Esophagus (tissue), 2 donors: ENCODE data around the gene PLXNA2. TPM values are rescaled to one million over a fixed set of nuclear protein-coding genes. Genes with fewer than 3 reads are reported as not detected.

Experiments used
- H3K27ac ChIP-seq, 2 donors: one replicate each; pipeline ENCODE4 v1.5.1; 2013; ENCODE audit warnings: low read depth in 2 of 2, mild to moderate bottlenecking in 2 of 2, inconsistent platforms in 1 of 2, low read length in 1 of 2, moderate library complexity in 1 of 2
- H3K27me3 ChIP-seq, 2 donors: one replicate each; pipeline ENCODE4 v1.6.1; 2013; ENCODE audit warnings: low read length in 2 of 2, control low read depth in 1 of 2, mild to moderate bottlenecking in 1 of 2; ENCODE audit not compliant: insufficient read depth in 2 of 2, control insufficient read depth in 1 of 2
- H3K36me3 ChIP-seq, 2 donors: one replicate each; pipeline ENCODE4 v1.6.1; 2013; ENCODE audit warnings: low read length in 1 of 2; ENCODE audit not compliant: control insufficient read depth in 2 of 2, insufficient read depth in 2 of 2
- H3K4me1 ChIP-seq, 2 donors: one replicate each; pipeline ENCODE4 v1.6.1; 2013; ENCODE audit warnings: low read length in 1 of 2; ENCODE audit not compliant: control insufficient read depth in 2 of 2, insufficient read depth in 2 of 2
- H3K4me3 ChIP-seq, 2 donors: one replicate each; pipeline ENCODE4 v1.5.1; 2013; ENCODE audit warnings: low read length in 2 of 2, mild to moderate bottlenecking in 2 of 2, low read depth in 1 of 2, moderate library complexity in 1 of 2
- H3K9me3 ChIP-seq, 2 donors: one replicate each; pipeline ENCODE4 v1.6.1; 2013; ENCODE audit warnings: mild to moderate bottlenecking in 2 of 2, low read depth in 1 of 2, low read length in 1 of 2, moderate library complexity in 1 of 2; ENCODE audit not compliant: control insufficient read depth in 2 of 2, insufficient read depth in 1 of 2
- WGBS, 2 donors: extraction: QIAGEN DNeasy Blood & Tissue Kit; methylation state at CpG; one replicate each; pipeline ENCODE4 v1.1.7; 2013; 5-methylcytosine and 5-hydroxymethylcytosine counted together
- polyA plus RNA-seq, 2 donors: library from polyadenylated mRNA; stranded (reverse); fragments of 200-250 nt; gene quantifications; one replicate each; pipeline ENCODE4 v1.2.3, GENCODE V29; 2013
- donor health status: healthy with polysubstance abuse.
- donor health status: Bipolar disorder and iron deficiency.

The PLXNA2 gene
- polyA plus RNA-seq, 2 donors = 12.6 to 25.5 TPM

DNA sequence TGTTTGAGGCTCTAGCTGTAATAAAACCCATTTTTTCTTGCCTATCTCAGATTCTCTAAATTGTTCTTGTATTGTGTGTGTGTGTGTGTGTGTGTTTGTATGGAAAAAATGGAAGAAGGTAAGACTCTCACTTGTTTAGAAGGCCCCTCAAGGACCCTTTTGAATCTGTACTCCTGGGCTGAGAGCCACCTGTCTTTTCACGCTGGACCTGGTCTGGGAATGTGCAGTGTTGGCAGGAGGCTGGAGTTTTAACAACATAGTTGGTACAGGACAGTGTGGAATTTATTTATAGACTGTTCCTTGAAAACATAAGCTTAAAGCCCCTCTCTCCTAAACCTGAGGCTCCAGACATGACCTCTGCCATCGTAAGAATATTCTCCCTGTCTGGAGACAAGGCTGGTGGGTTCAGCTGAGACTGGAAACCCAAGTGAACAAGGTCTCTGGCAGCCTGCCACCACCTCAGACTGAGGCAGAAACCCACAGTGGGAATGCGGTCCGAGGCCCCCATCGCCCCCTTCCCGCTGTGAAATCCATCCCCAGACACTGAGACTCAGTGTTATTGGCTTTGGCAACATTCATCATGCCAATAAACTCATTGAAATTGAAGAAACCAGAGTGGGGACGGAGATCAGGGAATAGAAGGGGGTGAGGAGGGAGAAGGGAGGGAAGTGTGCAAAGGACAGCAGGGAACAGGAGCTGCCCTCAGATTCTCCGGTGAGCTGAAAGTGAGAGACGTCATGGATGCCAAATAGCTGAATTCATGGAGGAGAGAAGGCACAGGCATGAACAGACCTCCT lies 24.6 kb upstream of the PLXNA2 start:
- Histone ChIP-seq H3K9me3 (no peaks in the 10 kb centered on the region), H3K27ac (no peak overlapping the region), H3K27me3 (peaks cover 0 to 4% of the 10 kb centered on the region in 2 donors), H3K36me3 (no peaks in the 10 kb centered on the region), H3K4me3 (no peak overlapping the region), H3K4me1 (no peaks in the 10 kb centered on the region)
- WGBS, 2 donors = 76 to 77% methylated on average over 9 of the region's 9 CpGs

DNA sequence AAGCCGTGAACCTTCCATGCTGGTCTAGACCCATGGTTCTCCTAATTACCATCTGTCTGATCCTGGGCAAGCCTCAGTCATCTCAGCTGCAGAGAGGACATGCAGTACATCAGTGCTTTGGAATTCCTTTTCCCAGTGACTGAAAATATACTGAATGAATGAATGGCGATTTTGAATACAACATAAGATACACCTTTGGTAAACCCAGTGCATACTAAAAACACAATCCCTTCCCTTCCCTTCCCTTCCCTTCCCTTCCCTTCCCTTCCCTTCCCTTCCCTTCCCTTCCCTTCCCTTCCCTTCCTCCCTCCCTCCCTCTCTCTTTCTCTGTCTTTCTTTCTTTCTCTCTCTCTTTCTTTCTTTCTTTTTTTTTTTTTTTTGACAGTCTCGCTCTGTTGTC lies 21.3 kb upstream of the PLXNA2 start:
- no peaks in the 10 kb centered on the region for H3K36me3 ChIP-seq
- no peak overlapping the region for H3K4me3 ChIP-seq
- H3K27me3 ChIP-seq = peaks cover 0 to 4% of the 10 kb centered on the region in 2 donors
- H3K9me3 ChIP-seq = no peaks in the 10 kb centered on the region
- 87 to 92% methylated on average over 3 of the region's 3 CpGs for WGBS, 2 donors
- H3K4me1 ChIP-seq = no peaks in the 10 kb centered on the region
- H3K27ac ChIP-seq = no peak overlapping the region

DNA sequence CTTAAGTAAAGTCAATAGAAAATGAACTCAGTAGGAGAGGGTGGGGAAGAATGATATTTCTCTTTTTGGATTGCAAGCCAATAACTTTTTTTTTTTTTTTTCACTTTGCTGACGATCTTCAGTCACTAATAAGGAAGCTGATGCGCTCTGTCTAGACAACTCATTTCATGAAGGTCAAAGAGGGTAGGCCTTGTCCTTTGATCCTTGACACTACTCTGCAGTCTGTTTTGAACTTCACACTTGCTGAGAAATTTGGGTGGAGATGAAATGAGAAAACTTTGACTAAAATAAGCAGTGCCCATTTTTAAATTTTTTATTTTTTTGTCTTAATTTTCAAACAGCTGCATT lies 20.9 kb upstream of the PLXNA2 start:
- no peaks in the 10 kb centered on the region for H3K36me3 ChIP-seq
- 56 to 66% methylated on average over 2 of the region's 2 CpGs for WGBS, 2 donors
- no peak overlapping the region for H3K4me3 ChIP-seq
- peaks cover 0 to 4% of the 10 kb centered on the region in 2 donors for H3K27me3 ChIP-seq
- H3K4me1 ChIP-seq = no peaks in the 10 kb centered on the region
- H3K9me3 ChIP-seq = no peaks in the 10 kb centered on the region
- H3K27ac ChIP-seq = no peak overlapping the region

DNA sequence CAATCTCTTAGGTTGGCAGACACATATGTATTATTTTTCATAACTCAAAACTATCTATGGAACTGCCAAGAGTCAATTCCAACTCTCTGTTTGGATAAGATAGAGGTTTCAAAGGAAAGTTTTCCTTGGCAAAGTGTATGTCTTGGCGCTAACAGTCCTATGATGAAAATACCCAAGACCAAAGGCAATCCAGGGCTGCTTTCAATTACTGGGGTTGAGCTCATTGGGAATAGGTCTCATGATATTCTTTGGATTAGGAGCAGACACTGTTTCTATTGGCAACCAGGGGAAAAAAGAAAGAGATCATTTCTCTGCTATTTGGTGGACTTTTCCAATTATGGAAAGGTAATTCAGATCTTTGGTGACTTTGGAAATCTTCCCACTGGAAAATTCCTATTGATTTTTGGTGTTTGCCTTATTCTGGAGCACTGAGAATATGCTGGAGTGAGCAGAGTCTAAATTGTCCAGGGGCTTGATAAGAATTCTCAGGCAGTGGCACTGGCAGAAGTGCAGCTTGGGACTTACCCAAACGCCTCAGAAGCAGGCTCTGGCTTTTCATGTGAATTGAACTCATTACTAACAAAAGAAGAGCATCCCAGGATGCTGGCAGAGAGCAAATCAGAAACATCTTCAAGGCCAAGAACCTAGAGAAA lies 20.4 kb upstream of the PLXNA2 start:
- Histone ChIP-seq H3K4me3 (no peak overlapping the region), H3K36me3 (no peaks in the 10 kb centered on the region), H3K9me3 (no peaks in the 10 kb centered on the region), H3K27ac (no peak overlapping the region), H3K4me1 (no peaks in the 10 kb centered on the region), H3K27me3 (peaks cover 0 to 4% of the 10 kb centered on the region in 2 donors)
- WGBS, 2 donors = 40 to 43% methylated on average over 2 of the region's 2 CpGs

- no peaks in the 10 kb centered on the region for H3K4me1 ChIP-seq
- no peak overlapping the region for H3K4me3 ChIP-seq
- H3K27me3 ChIP-seq = peaks cover 0 to 2% of the 10 kb centered on the region in 2 donors
- no peak overlapping the region for H3K27ac ChIP-seq
- H3K36me3 ChIP-seq = no peaks in the 10 kb centered on the region
- H3K9me3 ChIP-seq = no peaks in the 10 kb centered on the region
- WGBS, 2 donors = 63 to 65% methylated on average over 4 of the region's 4 CpGs
These were observed 17.7 kb upstream of the PLXNA2 start for GRCh38 chr1:208261874-208262273.

- H3K36me3 ChIP-seq = no peaks in the 10 kb centered on the region
- no peaks in the 10 kb centered on the region for H3K27me3 ChIP-seq
- no peaks in the 10 kb centered on the region for H3K9me3 ChIP-seq
- no peak overlapping the region for H3K4me3 ChIP-seq
- no peak overlapping the region for H3K27ac ChIP-seq
- H3K4me1 ChIP-seq = no peaks in the 10 kb centered on the region
- 88% methylated on average over 3 of the region's 3 CpGs for WGBS, 2 donors
These were observed 14.1 kb upstream of the PLXNA2 start for GRCh38 chr1:208258277-208258676.

DNA sequence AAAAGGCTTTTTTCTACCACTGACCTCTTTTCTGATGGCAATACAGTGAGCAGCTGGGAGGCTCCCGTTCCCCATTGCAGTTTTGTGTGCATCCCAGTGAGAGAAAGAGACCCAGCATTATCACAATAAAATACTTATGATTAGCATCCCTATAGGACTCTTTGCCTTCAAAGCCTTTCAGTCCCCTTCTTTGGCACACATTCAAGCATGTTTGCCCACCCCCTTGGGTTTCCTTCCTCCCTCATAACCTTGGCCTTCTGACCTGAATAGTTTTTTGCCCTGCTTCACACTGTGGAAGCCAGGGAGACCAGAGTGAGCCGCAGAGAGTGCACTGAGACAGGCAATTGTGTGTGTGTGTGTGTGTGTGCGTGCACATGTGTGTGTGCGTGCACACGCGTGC lies 13.2 kb upstream of the PLXNA2 start:
- Histone ChIP-seq H3K4me3 (no peak overlapping the region), H3K9me3 (no peaks in the 10 kb centered on the region), H3K36me3 (no peaks in the 10 kb centered on the region), H3K27me3 (no peaks in the 10 kb centered on the region), H3K4me1 (no peaks in the 10 kb centered on the region), H3K27ac (no peak overlapping the region)
- WGBS, 2 donors = 76 to 81% methylated on average over 6 of the region's 6 CpGs

DNA sequence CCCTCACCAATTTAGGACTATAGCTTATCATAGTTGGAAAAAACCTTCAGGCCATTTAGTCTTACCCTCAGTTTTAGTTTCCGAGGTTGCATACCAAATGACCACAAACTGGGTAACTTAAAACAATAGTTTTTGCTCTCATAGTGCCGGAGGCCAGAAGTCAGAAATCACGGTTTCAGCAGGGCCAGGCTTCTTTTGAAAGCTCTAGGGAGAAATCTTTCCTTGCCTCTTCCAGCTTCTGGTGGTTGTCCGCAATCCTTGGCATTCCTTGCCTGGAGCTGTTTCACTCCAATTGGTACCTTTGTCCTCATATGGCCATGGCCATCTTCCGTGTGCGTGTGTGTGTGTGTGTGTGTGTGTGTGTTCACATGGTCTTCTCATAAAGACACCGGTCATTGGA lies 12.4 kb upstream of the PLXNA2 start:
- H3K4me1 ChIP-seq = no peaks in the 10 kb centered on the region
- no peak overlapping the region for H3K27ac ChIP-seq
- H3K36me3 ChIP-seq = no peaks in the 10 kb centered on the region
- H3K27me3 ChIP-seq = no peaks in the 10 kb centered on the region
- H3K4me3 ChIP-seq = no peak overlapping the region
- 87 to 94% methylated on average over 7 of the region's 7 CpGs for WGBS, 2 donors
- no peaks in the 10 kb centered on the region for H3K9me3 ChIP-seq

DNA sequence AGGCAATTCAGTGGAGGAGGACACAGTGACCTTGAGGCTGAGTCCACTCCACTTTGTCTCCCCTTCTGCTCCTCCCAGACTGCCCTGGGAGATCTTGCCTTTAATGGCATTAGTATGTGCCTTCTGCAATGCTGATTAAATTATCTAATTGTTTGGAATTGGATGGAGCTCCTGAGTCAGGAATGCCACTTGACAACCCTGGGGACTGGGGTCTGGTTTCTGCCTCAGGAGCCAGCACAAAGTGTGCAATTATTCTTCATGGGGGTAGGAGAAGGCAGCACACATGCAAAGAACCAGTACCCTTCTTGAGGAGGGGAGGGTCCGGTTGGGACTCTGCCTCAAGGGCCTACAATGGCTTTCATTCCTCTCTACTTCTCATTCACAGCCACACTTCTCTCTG lies 11.9 kb upstream of the PLXNA2 start:
- Histone ChIP-seq H3K27me3 (no peaks in the 10 kb centered on the region), H3K4me3 (no peak overlapping the region), H3K9me3 (no peaks in the 10 kb centered on the region), H3K36me3 (no peaks in the 10 kb centered on the region), H3K4me1 (no peaks in the 10 kb centered on the region), H3K27ac (no peak overlapping the region)
- 87 to 88% methylated on average over 1 of the region's 1 CpG for WGBS, 2 donors

- no peak overlapping the region for H3K4me3 ChIP-seq
- H3K4me1 ChIP-seq = no peaks in the 10 kb centered on the region
- 92 to 97% methylated on average over 1 of the region's 1 CpG for WGBS, 2 donors
- H3K36me3 ChIP-seq = no peaks in the 10 kb centered on the region
- no peak overlapping the region for H3K27ac ChIP-seq
- no peaks in the 10 kb centered on the region for H3K27me3 ChIP-seq
- no peaks in the 10 kb centered on the region for H3K9me3 ChIP-seq
These were observed 10.7 kb upstream of the PLXNA2 start for GRCh38 chr1:208254862-208255261.
